Spleen (tissue), 7 donors: ENCODE data around the gene USP20.

Source experiments
- POLR2A ChIP-seq, 3 donors: fragments of 450-650 bp; IDR thresholded peaks; one replicate each; pipeline ENCODE4 v1.5.1; 2017; ENCODE audit warnings: antibody characterized with exemption in 3 of 3, mild to moderate bottlenecking in 1 of 3
- POLR2AphosphoS5 ChIP-seq, 3 donors: sonication (generic); formaldehyde crosslinking; IDR thresholded peaks; one replicate each; pipeline ENCODE4 v1.5.1; 2017; ENCODE audit warnings: antibody characterized with exemption in 3 of 3
- TF ChIP-seq, protein P1 (sequence below), 11 experiments: fragments of 200-600 bp in 7 of 11; fragments of 450-650 bp in 4 of 11; sonication (generic) in 4 of 11; IDR thresholded peaks in 8 of 11; conservative IDR thresholded peaks in 3 of 11; 1 replicate in 7 of 11; 2 replicates in 4 of 11; pipeline versions ENCODE4 v1.4.0 to v1.8.0; 2016 to 2021; ENCODE audit warnings: antibody characterized with exemption in 11 of 11, inconsistent platforms in 4 of 11, mild to moderate bottlenecking in 1 of 11
- donor health status: DM: no; HTN: no; CAD: no; lungs with moderate emphysema.
- donor health status: DM: no; HTN: no; CAD: no.
- donor health status: DM: no; HTN: no; CAD: no.

DNA sequence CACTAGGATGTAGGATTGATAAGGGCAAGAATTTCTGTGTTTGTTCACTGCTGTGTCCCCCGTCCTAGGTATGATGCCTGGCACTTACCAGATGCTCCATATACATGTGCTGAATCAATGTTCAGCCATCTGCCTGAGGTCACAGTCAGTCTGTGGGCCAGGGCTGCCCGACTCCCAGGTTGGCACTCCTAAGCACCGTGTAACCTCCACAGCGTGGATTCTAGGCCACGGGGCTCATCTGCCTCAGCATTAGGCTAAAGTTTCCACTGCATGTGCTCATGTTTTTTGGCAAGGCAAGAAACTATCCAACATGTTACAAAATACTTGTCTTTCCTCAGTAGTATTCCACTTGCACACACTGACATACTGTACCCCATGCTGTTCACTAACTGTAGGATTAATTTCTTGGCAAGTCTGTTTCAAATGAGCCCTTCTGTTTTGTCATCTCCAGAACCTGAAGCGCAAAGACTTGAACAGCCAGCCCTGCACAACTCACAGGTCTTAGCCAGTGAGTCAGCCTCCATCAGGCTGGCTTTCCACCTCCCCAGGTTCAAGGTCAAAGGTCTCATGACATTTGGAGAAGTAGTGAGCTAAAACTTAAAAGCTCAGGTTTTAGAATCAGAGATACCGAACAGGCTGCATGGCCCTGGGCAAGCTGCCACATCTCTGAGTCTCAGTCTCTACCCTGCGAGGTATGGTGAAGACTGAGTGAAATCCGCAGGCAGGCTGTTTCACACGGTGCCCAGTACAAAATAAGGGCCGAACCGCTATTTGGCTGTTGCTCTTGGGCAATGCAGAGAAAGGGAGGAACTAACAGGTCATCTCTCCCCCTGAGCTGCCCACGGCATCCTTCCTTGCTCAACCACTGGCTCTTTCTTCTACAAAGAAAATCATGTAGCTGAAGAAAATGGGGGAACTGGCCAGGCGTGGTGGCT lies 18.5 kb upstream of the USP20 start:
- TF ChIP-seq POLR2A (IDR thresholded peaks at IDR 0.05) (no peak), POLR2AphosphoS5 (IDR thresholded peaks at IDR 0.05) (peak in 1 of 3 donors; percentile 18)
- TF ChIP-seq, protein P1, sequence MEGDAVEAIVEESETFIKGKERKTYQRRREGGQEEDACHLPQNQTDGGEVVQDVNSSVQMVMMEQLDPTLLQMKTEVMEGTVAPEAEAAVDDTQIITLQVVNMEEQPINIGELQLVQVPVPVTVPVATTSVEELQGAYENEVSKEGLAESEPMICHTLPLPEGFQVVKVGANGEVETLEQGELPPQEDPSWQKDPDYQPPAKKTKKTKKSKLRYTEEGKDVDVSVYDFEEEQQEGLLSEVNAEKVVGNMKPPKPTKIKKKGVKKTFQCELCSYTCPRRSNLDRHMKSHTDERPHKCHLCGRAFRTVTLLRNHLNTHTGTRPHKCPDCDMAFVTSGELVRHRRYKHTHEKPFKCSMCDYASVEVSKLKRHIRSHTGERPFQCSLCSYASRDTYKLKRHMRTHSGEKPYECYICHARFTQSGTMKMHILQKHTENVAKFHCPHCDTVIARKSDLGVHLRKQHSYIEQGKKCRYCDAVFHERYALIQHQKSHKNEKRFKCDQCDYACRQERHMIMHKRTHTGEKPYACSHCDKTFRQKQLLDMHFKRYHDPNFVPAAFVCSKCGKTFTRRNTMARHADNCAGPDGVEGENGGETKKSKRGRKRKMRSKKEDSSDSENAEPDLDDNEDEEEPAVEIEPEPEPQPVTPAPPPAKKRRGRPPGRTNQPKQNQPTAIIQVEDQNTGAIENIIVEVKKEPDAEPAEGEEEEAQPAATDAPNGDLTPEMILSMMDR (IDR thresholded peaks at IDR 0.05 in 8 of 11, conservative IDR thresholded peaks at IDR 0.05 in 3 of 11) = no peak
